GM23338 (cell line): ENCODE data around the gene USP6NL. TPM values are rescaled to one million over a fixed set of nuclear protein-coding genes. Genes with fewer than 3 reads are reported as not detected.

Experiments used
- ATAC-seq: fragments of 200-7000 bp; cut with Tn5 transposase; 3 replicates; pipeline ENCODE4 v1.9.1; 2020
- DNase-seq: peaks from one replicate; pipeline ENCODE4 v3.0.0-alpha.2; 2015; ENCODE audit warnings: low spot score
- H2AFZ ChIP-seq: fragments of 200-600 bp; sonication (generic); 2 replicates; pipeline ENCODE4 v1.8.0; 2016; ENCODE audit warnings: antibody characterized with exemption, mild to moderate bottlenecking, moderate library complexity
- H3F3A ChIP-seq: fragments of 200-600 bp; sonication (generic); replicated peaks from 2 replicates; pipeline ENCODE4 v1.8.0; 2017; ENCODE audit warnings: antibody characterized with exemption, mixed run types, low read depth
- H3K27ac ChIP-seq: fragments of 200-600 bp; sonication (generic); 2 replicates; pipeline ENCODE4 v1.6.1; 2016; ENCODE audit warnings: low read depth
- H3K27me3 ChIP-seq: fragments of 200-600 bp; sonication (generic); 2 replicates; pipeline ENCODE4 v1.8.0; 2016; ENCODE audit warnings: mild to moderate bottlenecking, mixed run types, moderate library complexity; ENCODE audit not compliant: insufficient read depth
- H3K36me3 ChIP-seq: fragments of 200-600 bp; sonication (generic); 2 replicates; pipeline ENCODE4 v1.8.0; 2016; ENCODE audit warnings: mild to moderate bottlenecking; ENCODE audit not compliant: insufficient read depth
- H3K4me1 ChIP-seq: fragments of 200-600 bp; sonication (generic); 2 replicates; pipeline ENCODE4 v1.8.0; 2016; ENCODE audit warnings: mild to moderate bottlenecking, moderate library complexity; ENCODE audit not compliant: insufficient read depth
- H3K4me2 ChIP-seq: fragments of 200-600 bp; sonication (generic); 2 replicates; pipeline ENCODE4 v1.7.1; 2017; ENCODE audit warnings: mixed run types
- H3K4me3 ChIP-seq: fragments of 200-600 bp; sonication (generic); 2 replicates; pipeline ENCODE4 v1.6.1; 2016; ENCODE audit warnings: mixed run types
- H3K79me2 ChIP-seq: fragments of 200-600 bp; sonication (generic); replicated peaks from 2 replicates; pipeline ENCODE4 v1.8.0; 2017; ENCODE audit warnings: mild to moderate bottlenecking; ENCODE audit not compliant: insufficient read depth
- H3K9me2 ChIP-seq: fragments of 200-600 bp; sonication (generic); 2 replicates; pipeline ENCODE4 v1.8.0; 2017; ENCODE audit not compliant: insufficient read depth
- H4K20me1 ChIP-seq: fragments of 200-600 bp; sonication (generic); replicated peaks from 2 replicates; pipeline ENCODE4 v1.8.0; 2017; ENCODE audit warnings: mild to moderate bottlenecking; ENCODE audit not compliant: insufficient read depth
- H3K27ac Mint-ChIP-seq: 2 replicates; pipeline ENCODE4 v1.8.0; 2020; ENCODE audit warnings: inconsistent platforms, mild to moderate bottlenecking, moderate library complexity, mixed read lengths
- H3K27me3 Mint-ChIP-seq: 3 replicates; pipeline ENCODE4 v1.8.0; 2022; ENCODE audit warnings: low read depth, mild to moderate bottlenecking, moderate library complexity, mixed read lengths, inconsistent platforms; ENCODE audit not compliant: insufficient read depth, poor library complexity
- H3K36me3 Mint-ChIP-seq: 3 replicates; pipeline ENCODE4 v1.8.0; 2021; ENCODE audit warnings: low read depth, mild to moderate bottlenecking, inconsistent platforms, moderate library complexity, mixed read lengths
- H3K4me1 Mint-ChIP-seq: 3 replicates; pipeline ENCODE4 v1.8.0; 2020; ENCODE audit warnings: mild to moderate bottlenecking, inconsistent platforms, mixed read lengths
- H3K4me3 Mint-ChIP-seq: 3 replicates; pipeline ENCODE4 v1.8.0; 2021; ENCODE audit warnings: moderate library complexity, mild to moderate bottlenecking, inconsistent platforms, mixed read lengths
- H3K9me3 Mint-ChIP-seq: 3 replicates; pipeline ENCODE4 v1.8.0; 2020; ENCODE audit warnings: moderate library complexity, mild to moderate bottlenecking, inconsistent platforms, mixed read lengths
- CREB1 ChIP-seq: fragments of 250-450 bp; sonication (Bioruptor Pico); IDR thresholded peaks from 2 replicates; pipeline ENCODE4 v1.5.0; 2020; ENCODE audit warnings: low read depth, mild to moderate bottlenecking, moderate library complexity
- EZH2 ChIP-seq: fragments of 200-600 bp; sonication (generic); IDR thresholded peaks from one replicate; pipeline ENCODE4 v1.8.0; 2017; ENCODE audit warnings: antibody characterized with exemption, mild to moderate bottlenecking, low read depth; ENCODE audit not compliant: unreplicated experiment
- EZH2phosphoT487 ChIP-seq: fragments of 200-600 bp; sonication (generic); IDR thresholded peaks from one replicate; pipeline ENCODE4 v1.8.1; 2018; ENCODE audit warnings: antibody characterized with exemption; ENCODE audit not compliant: unreplicated experiment
- JUNB ChIP-seq: IDR thresholded peaks from one replicate; pipeline ENCODE4 v1.6.1; 2016; ENCODE audit warnings: antibody characterized with exemption; ENCODE audit not compliant: unreplicated experiment
- NANOG ChIP-seq: IDR thresholded peaks from 2 replicates; pipeline ENCODE4 v1.6.1; 2016; ENCODE audit warnings: antibody characterized with exemption, borderline replicate concordance
- POLR2AphosphoS5 ChIP-seq: IDR thresholded peaks from 2 replicates; pipeline ENCODE4 v1.6.1; 2016; ENCODE audit warnings: antibody characterized with exemption, low read depth
- STAT1 ChIP-seq: IDR thresholded peaks from one replicate; pipeline ENCODE4 v1.6.1; 2016; ENCODE audit warnings: antibody characterized with exemption; ENCODE audit not compliant: unreplicated experiment
- ZNF114 ChIP-seq: fragments of 250-450 bp; sonication (Bioruptor Pico); IDR thresholded peaks from 2 replicates; pipeline ENCODE4 v1.5.0; 2020; ENCODE audit warnings: mild to moderate bottlenecking, moderate library complexity
- ZNF331 ChIP-seq: fragments of 250-450 bp; sonication (Bioruptor Pico); IDR thresholded peaks from 2 replicates; pipeline ENCODE4 v1.5.0; 2020; ENCODE audit warnings: low read depth, mild to moderate bottlenecking, moderate library complexity
- polyA plus RNA-seq: library from polyadenylated mRNA; unstranded; fragments of >200 nt; fragmentation: Nextera tagmentation; extraction: Ambion mirVana; gene quantifications from 2 replicates; pipeline ENCODE4 v1.2.1, GENCODE V29; 2016
- total RNA-seq: library from RNA; depleted of rRNA; stranded (reverse); fragments of >200 nt; shearing (Covaris generic); gene quantifications from 2 replicates; pipeline ENCODE4 v1.2.3, GENCODE V29; 2014
- TF ChIP-seq, protein P1 (sequence below): fragments of 250-450 bp; sonication (Bioruptor Pico); IDR thresholded peaks from 2 replicates; pipeline ENCODE4 v1.5.0; 2020; ENCODE audit warnings: mild to moderate bottlenecking, moderate library complexity
- TF ChIP-seq, protein P2 (sequence below): IDR thresholded peaks from one replicate; pipeline ENCODE4 v1.6.1; 2018; ENCODE audit warnings: antibody characterized with exemption; ENCODE audit not compliant: unreplicated experiment
- TF ChIP-seq, protein P3 (sequence below): IDR thresholded peaks from 2 replicates; pipeline ENCODE4 v1.6.1; 2016; ENCODE audit warnings: antibody characterized with exemption
- TF ChIP-seq, protein P4 (sequence below), 2 experiments: fragments of 200-600 bp in 1 of 2; sonication (generic) in 1 of 2; conservative IDR thresholded peaks; 2 replicates each; pipeline versions ENCODE4 v1.5.1 to v1.6.1; 2016 to 2017; ENCODE audit warnings: antibody characterized with exemption in 2 of 2, low read depth in 2 of 2, mild to moderate bottlenecking in 2 of 2, moderate library complexity in 1 of 2

The USP6NL gene
- total and polyA plus RNA-seq, 2 experiments from 2014 or later = 8.1 to 29.7 TPM

DNA sequence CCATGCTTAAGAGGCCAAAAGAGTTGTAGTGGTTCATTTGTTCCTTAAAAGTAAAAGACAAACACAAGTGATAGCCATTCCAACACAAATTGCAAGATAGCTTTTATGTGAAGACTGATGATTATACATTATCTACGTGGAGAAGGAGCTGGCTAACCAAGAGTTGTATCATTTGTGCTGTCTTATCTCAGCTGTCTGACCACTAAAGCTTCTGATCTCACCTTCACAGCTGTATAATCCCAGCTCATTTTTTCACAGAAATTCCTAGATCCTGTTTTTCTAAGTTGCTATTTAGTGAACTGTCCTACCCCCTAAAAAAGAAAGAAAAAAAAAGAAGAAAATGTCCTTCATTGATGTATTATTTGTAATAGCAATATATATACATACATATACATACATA, 9.8 kb downstream of the USP6NL start:
- Histone ChIP-seq H4K20me1 (peaks cover 53% of the 10 kb centered on the region), H3K4me2 (no peak overlapping the region), H3K4me1 (peaks cover 45% of the 10 kb centered on the region), H3K9me2 (no peaks in the 10 kb centered on the region), H3K27ac (no peak overlapping the region), H3F3A (no peaks in the 10 kb centered on the region), H3K36me3 (no peaks in the 10 kb centered on the region), H3K4me3 (no peak overlapping the region), H3K79me2 (peaks cover 100% of the 10 kb centered on the region), H2AFZ (no peak overlapping the region), H3K27me3 (no peaks in the 10 kb centered on the region)
- DNase-seq = no peak
- H3K27me3 Mint-ChIP-seq = peaks cover 1% of the 10 kb centered on the region
- H3K4me3 Mint-ChIP-seq = no peak overlapping the region
- 0 out of 3 replicates have a peak, but pooled peaks cover 4% of the 10 kb centered on the region for H3K36me3 Mint-ChIP-seq
- H3K9me3 Mint-ChIP-seq = no peaks in the 10 kb centered on the region; the same call in 2 of the 3 replicates
- H3K4me1 Mint-ChIP-seq = peaks cover 47% of the 10 kb centered on the region
- H3K27ac Mint-ChIP-seq = no peak overlapping the region
- no peak for ATAC-seq
- TF ChIP-seq EZH2 (no peak), STAT1 (no peak), ZNF114 (CRISPR knock-in tag) (no peak), NANOG (no peak), EZH2phosphoT487 (no peak), POLR2AphosphoS5 (no peak), JUNB (no peak), CREB1 (CRISPR knock-in tag) (no peak), ZNF331 (CRISPR knock-in tag) (no peak)
- TF ChIP-seq, protein P1, sequence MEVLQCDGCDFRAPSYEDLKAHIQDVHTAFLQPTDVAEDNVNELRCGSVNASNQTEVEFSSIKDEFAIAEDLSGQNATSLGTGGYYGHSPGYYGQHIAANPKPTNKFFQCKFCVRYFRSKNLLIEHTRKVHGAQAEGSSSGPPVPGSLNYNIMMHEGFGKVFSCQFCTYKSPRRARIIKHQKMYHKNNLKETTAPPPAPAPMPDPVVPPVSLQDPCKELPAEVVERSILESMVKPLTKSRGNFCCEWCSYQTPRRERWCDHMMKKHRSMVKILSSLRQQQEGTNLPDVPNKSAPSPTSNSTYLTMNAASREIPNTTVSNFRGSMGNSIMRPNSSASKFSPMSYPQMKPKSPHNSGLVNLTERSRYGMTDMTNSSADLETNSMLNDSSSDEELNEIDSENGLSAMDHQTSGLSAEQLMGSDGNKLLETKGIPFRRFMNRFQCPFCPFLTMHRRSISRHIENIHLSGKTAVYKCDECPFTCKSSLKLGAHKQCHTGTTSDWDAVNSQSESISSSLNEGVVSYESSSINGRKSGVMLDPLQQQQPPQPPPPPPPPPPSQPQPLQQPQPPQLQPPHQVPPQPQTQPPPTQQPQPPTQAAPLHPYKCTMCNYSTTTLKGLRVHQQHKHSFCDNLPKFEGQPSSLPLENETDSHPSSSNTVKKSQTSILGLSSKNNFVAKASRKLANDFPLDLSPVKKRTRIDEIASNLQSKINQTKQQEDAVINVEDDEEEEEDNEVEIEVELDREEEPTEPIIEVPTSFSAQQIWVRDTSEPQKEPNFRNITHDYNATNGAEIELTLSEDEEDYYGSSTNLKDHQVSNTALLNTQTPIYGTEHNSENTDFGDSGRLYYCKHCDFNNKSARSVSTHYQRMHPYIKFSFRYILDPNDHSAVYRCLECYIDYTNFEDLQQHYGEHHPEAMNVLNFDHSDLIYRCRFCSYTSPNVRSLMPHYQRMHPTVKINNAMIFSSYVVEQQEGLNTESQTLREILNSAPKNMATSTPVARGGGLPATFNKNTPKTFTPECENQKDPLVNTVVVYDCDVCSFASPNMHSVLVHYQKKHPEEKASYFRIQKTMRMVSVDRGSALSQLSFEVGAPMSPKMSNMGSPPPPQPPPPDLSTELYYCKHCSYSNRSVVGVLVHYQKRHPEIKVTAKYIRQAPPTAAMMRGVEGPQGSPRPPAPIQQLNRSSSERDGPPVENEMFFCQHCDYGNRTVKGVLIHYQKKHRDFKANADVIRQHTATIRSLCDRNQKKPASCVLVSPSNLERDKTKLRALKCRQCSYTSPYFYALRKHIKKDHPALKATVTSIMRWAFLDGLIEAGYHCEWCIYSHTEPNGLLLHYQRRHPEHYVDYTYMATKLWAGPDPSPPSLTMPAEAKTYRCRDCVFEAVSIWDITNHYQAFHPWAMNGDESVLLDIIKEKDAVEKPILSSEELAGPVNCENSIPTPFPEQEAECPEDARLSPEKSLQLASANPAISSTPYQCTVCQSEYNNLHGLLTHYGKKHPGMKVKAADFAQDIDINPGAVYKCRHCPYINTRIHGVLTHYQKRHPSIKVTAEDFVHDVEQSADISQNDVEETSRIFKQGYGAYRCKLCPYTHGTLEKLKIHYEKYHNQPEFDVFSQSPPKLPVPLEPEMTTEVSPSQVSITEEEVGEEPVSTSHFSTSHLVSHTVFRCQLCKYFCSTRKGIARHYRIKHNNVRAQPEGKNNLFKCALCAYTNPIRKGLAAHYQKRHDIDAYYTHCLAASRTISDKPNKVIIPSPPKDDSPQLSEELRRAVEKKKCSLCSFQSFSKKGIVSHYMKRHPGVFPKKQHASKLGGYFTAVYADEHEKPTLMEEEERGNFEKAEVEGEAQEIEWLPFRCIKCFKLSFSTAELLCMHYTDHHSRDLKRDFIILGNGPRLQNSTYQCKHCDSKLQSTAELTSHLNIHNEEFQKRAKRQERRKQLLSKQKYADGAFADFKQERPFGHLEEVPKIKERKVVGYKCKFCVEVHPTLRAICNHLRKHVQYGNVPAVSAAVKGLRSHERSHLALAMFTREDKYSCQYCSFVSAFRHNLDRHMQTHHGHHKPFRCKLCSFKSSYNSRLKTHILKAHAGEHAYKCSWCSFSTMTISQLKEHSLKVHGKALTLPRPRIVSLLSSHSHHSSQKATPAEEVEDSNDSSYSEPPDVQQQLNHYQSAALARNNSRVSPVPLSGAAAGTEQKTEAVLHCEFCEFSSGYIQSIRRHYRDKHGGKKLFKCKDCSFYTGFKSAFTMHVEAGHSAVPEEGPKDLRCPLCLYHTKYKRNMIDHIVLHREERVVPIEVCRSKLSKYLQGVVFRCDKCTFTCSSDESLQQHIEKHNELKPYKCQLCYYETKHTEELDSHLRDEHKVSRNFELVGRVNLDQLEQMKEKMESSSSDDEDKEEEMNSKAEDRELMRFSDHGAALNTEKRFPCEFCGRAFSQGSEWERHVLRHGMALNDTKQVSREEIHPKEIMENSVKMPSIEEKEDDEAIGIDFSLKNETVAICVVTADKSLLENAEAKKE (CRISPR knock-in tag) = no peak
- TF ChIP-seq, protein P2, sequence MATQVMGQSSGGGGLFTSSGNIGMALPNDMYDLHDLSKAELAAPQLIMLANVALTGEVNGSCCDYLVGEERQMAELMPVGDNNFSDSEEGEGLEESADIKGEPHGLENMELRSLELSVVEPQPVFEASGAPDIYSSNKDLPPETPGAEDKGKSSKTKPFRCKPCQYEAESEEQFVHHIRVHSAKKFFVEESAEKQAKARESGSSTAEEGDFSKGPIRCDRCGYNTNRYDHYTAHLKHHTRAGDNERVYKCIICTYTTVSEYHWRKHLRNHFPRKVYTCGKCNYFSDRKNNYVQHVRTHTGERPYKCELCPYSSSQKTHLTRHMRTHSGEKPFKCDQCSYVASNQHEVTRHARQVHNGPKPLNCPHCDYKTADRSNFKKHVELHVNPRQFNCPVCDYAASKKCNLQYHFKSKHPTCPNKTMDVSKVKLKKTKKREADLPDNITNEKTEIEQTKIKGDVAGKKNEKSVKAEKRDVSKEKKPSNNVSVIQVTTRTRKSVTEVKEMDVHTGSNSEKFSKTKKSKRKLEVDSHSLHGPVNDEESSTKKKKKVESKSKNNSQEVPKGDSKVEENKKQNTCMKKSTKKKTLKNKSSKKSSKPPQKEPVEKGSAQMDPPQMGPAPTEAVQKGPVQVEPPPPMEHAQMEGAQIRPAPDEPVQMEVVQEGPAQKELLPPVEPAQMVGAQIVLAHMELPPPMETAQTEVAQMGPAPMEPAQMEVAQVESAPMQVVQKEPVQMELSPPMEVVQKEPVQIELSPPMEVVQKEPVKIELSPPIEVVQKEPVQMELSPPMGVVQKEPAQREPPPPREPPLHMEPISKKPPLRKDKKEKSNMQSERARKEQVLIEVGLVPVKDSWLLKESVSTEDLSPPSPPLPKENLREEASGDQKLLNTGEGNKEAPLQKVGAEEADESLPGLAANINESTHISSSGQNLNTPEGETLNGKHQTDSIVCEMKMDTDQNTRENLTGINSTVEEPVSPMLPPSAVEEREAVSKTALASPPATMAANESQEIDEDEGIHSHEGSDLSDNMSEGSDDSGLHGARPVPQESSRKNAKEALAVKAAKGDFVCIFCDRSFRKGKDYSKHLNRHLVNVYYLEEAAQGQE = no peak
- TF ChIP-seq, protein P3, sequence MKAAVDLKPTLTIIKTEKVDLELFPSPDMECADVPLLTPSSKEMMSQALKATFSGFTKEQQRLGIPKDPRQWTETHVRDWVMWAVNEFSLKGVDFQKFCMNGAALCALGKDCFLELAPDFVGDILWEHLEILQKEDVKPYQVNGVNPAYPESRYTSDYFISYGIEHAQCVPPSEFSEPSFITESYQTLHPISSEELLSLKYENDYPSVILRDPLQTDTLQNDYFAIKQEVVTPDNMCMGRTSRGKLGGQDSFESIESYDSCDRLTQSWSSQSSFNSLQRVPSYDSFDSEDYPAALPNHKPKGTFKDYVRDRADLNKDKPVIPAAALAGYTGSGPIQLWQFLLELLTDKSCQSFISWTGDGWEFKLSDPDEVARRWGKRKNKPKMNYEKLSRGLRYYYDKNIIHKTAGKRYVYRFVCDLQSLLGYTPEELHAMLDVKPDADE = no peak
- TF ChIP-seq, protein P4, sequence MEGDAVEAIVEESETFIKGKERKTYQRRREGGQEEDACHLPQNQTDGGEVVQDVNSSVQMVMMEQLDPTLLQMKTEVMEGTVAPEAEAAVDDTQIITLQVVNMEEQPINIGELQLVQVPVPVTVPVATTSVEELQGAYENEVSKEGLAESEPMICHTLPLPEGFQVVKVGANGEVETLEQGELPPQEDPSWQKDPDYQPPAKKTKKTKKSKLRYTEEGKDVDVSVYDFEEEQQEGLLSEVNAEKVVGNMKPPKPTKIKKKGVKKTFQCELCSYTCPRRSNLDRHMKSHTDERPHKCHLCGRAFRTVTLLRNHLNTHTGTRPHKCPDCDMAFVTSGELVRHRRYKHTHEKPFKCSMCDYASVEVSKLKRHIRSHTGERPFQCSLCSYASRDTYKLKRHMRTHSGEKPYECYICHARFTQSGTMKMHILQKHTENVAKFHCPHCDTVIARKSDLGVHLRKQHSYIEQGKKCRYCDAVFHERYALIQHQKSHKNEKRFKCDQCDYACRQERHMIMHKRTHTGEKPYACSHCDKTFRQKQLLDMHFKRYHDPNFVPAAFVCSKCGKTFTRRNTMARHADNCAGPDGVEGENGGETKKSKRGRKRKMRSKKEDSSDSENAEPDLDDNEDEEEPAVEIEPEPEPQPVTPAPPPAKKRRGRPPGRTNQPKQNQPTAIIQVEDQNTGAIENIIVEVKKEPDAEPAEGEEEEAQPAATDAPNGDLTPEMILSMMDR (conservative IDR thresholded peaks at IDR 0.05; ENCODE audit: low read depth in 2 of 2) = no peak
